Muscle layer of duodenum (tissue), 2 donors: Measurements from ENCODE around the gene CFAP92.

Experiments
- H3K27ac ChIP-seq: one replicate; pipeline ENCODE4 v1.7.0; 2013; ENCODE audit warnings: mild to moderate bottlenecking, low read length
- H3K27me3 ChIP-seq: one replicate; pipeline ENCODE4 v1.7.0; 2013; ENCODE audit warnings: low read depth, mild to moderate bottlenecking, control low read depth, low read length
- H3K36me3 ChIP-seq, 2 donors: one replicate each; pipeline ENCODE4 v1.7.0; 2013; ENCODE audit warnings: low read length in 2 of 2, control low read depth in 1 of 2, mild to moderate bottlenecking in 1 of 2; ENCODE audit not compliant: insufficient read depth in 2 of 2, control insufficient read depth in 1 of 2
- H3K4me1 ChIP-seq, 2 donors: one replicate each; pipeline ENCODE4 v1.7.0; 2013; ENCODE audit warnings: low read length in 2 of 2, mild to moderate bottlenecking in 2 of 2, control low read depth in 1 of 2, moderate library complexity in 1 of 2; ENCODE audit not compliant: insufficient read depth in 2 of 2, control insufficient read depth in 1 of 2
- H3K4me3 ChIP-seq, 2 donors: one replicate each; pipeline ENCODE4 v1.7.0; 2013; ENCODE audit warnings: low read length in 2 of 2, low read depth in 1 of 2, mild to moderate bottlenecking in 1 of 2
- H3K9me3 ChIP-seq, 2 donors: one replicate each; pipeline ENCODE4 v1.7.0; 2013; ENCODE audit warnings: low read length in 2 of 2, control low read depth in 1 of 2, mild to moderate bottlenecking in 1 of 2; ENCODE audit not compliant: control insufficient read depth in 1 of 2
- donor health status: healthy.

Gene CFAP92

DNA sequence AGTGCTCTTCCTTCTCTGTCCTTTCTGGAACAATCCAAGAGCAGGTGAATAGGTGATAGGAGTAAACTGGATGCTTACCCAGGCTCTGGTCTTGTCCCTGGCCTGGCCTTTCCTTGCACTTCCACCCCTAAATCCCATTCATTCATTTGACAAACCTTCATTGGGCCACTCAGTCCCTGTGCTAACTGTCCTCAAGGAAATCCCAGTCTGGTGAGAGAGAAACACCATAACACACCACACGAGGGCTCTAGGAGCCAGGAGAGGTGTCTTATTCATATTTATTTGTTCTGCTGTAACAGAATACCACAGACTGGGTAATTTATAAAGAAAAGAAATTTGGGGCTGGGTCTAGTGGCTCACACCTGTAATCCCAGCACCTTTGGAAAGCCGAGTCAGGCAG, 30.0 kb upstream of the CFAP92 start:
- no peaks in the 10 kb centered on the region for H3K36me3 ChIP-seq
- peaks cover 0 to 8% of the 10 kb centered on the region in 2 donors for H3K4me1 ChIP-seq
- no peak overlapping the region for H3K27ac ChIP-seq
- H3K27me3 ChIP-seq = no peaks in the 10 kb centered on the region
- no peak overlapping the region for H3K4me3 ChIP-seq
- no peaks in the 10 kb centered on the region for H3K9me3 ChIP-seq

DNA sequence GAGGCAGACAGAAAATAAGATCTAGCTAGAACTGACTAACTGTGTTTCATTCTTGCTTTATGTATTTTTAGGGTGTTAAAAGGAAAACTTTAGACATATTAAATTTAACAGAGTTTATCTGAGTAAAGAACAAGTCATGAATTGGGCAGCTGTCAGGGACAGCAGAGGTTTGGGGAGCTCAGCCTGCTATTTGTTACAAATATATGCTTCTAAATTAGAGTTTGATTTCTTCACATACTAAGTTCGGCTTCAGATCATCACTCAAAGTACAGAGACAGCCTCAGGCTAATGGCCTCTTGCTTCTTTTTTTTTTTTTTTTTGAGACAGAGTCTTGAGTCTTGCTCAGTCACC, 29.1 kb upstream of the CFAP92 start:
- no peaks in the 10 kb centered on the region for H3K9me3 ChIP-seq
- H3K36me3 ChIP-seq = no peaks in the 10 kb centered on the region
- no peaks in the 10 kb centered on the region for H3K27me3 ChIP-seq
- peaks cover 0 to 8% of the 10 kb centered on the region in 2 donors for H3K4me1 ChIP-seq
- no peak overlapping the region for H3K27ac ChIP-seq
- H3K4me3 ChIP-seq = no peak overlapping the region

- H3K4me1 ChIP-seq = peaks cover 0 to 8% of the 10 kb centered on the region in 2 donors
- no peaks in the 10 kb centered on the region for H3K9me3 ChIP-seq
- no peak overlapping the region for H3K4me3 ChIP-seq
- H3K27me3 ChIP-seq = no peaks in the 10 kb centered on the region
- H3K36me3 ChIP-seq = no peaks in the 10 kb centered on the region
- no peak overlapping the region for H3K27ac ChIP-seq
Measured at GRCh38 chr3:129022114-129023007, 28.5 kb upstream of the CFAP92 start.

DNA sequence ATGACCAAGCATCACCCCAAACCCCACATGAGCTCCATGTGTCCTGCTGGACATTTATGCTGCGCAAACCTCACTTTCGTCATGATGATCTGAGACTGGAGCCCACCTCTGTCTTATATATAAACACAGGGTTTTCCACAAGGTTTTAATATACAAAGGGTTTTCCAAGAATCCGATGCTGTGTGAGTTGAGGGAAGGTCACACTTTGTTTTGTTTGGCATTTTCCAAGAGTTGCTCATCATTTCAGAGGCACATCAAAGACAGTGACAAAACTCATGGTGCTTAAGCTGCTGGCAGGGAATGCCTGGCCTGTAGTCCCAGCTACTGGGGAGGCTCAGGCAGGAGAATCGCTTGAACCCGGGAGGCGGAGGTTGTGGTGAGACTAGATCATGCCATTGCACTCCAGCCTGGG, 27.3 kb upstream of the CFAP92 start:
- H3K9me3 ChIP-seq = no peaks in the 10 kb centered on the region
- H3K27me3 ChIP-seq = no peaks in the 10 kb centered on the region
- H3K4me3 ChIP-seq = no peak overlapping the region
- no peak overlapping the region for H3K27ac ChIP-seq
- H3K4me1 ChIP-seq = peaks cover 1 to 9% of the 10 kb centered on the region in 2 donors
- H3K36me3 ChIP-seq = no peaks in the 10 kb centered on the region

GRCh38 chr3:129020691-129021090, 26.8 kb upstream of the CFAP92 start:
- H3K4me1 ChIP-seq = peaks cover 6 to 14% of the 10 kb centered on the region in 2 donors
- no peak overlapping the region for H3K27ac ChIP-seq

GRCh38 chr3:129019266-129019665, 25.4 kb upstream of the CFAP92 start:
- H3K27me3 ChIP-seq = no peaks in the 10 kb centered on the region
- H3K27ac ChIP-seq = no peak overlapping the region
- no peak overlapping the region for H3K4me3 ChIP-seq
- H3K36me3 ChIP-seq = no peaks in the 10 kb centered on the region
- peaks cover 9 to 12% of the 10 kb centered on the region in 2 donors for H3K4me1 ChIP-seq
- H3K9me3 ChIP-seq = no peaks in the 10 kb centered on the region

More at GRCh38 chr3:129020691-129021090, 26.8 kb upstream of the CFAP92 start:
- Histone ChIP-seq H3K9me3 (no peaks in the 10 kb centered on the region), H3K4me3 (no peak overlapping the region), H3K36me3 (no peaks in the 10 kb centered on the region), H3K27me3 (no peaks in the 10 kb centered on the region)

DNA sequence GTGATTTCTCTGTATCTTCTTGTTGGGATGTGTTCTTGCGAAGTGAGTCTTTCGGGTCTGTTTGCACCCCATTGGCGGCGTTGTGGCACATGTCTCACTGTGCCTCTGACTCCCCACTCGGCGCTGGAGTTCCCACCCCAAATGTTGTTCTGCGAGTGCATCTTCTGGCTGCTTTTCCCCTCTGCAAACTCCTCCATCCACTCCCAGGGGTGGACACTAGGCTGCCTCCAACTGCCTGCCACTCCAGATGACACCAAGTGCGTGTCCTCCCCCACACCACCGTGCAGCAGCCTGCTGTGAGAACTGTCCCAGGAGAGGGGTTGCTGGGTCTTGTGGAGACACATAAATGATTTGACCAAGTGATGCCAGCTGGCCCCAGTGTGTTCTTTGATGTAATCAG, 24.9 kb upstream of the CFAP92 start:
- Histone ChIP-seq H3K9me3 (no peaks in the 10 kb centered on the region), H3K4me1 (peaks cover 9 to 12% of the 10 kb centered on the region in 2 donors), H3K27ac (no peak overlapping the region), H3K4me3 (no peak overlapping the region), H3K27me3 (no peaks in the 10 kb centered on the region), H3K36me3 (no peaks in the 10 kb centered on the region)

- H3K27ac ChIP-seq = peak overlapping the region; percentile 40
- H3K9me3 ChIP-seq = no peaks in the 10 kb centered on the region
- H3K4me1 ChIP-seq = peaks cover 9 to 12% of the 10 kb centered on the region in 2 donors
Measured at GRCh38 chr3:129018271-129018670, 24.4 kb upstream of the CFAP92 start.

GRCh38 chr3:129017484-129017899, 23.6 kb upstream of the CFAP92 start:
- H3K4me3 ChIP-seq = no peak overlapping the region
- H3K27ac ChIP-seq = peak overlapping the region; percentile 40

More at GRCh38 chr3:129018271-129018670, 24.4 kb upstream of the CFAP92 start:
- Histone ChIP-seq H3K27me3 (no peaks in the 10 kb centered on the region), H3K36me3 (no peaks in the 10 kb centered on the region), H3K4me3 (no peak overlapping the region)

DNA sequence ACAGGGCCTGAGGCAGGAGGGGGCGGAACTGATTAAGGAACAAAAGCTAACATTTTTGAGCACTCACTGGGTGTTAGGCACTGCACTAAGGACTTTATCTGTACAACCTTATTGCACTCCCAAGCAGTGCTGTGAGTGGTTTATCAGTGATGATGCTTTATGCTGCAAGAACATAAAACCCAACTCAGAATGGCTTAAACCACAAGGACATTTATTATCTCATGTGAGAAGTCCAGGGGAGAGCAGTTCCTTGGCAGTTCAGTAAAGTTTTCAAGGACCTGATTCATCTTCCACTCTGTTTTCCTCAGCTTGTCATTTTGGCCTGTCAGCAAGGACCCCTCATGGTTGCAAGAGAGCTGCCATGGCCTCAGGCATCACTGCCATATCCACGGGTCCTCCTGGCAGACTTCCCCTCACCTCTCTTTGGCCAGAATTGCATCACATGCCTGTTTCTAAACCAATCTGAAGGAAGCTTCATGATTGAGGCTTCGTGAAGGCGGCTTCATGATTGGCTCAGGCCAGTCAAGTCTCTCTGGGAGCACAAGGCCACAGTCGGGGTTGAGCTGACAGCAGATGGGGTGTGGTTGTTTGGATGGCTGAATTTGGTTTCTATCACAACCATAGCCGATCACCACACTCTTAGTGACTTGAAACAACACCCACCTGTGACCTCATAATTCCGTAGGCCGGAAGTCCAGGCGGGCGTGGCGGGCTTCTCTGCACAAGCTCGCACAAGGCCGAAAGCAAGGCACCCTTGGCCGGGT, 23.0 kb upstream of the CFAP92 start:
- Histone ChIP-seq H3K9me3 (no peaks in the 10 kb centered on the region), H3K27ac (peak overlapping the region; percentile 64), H3K4me1 (peaks cover 9 to 12% of the 10 kb centered on the region in 2 donors), H3K4me3 (no peak overlapping the region), H3K36me3 (no peaks in the 10 kb centered on the region), H3K27me3 (no peaks in the 10 kb centered on the region)

More at GRCh38 chr3:129017484-129017899, 23.6 kb upstream of the CFAP92 start:
- H3K36me3 ChIP-seq = no peaks in the 10 kb centered on the region
- H3K4me1 ChIP-seq = peaks cover 9 to 12% of the 10 kb centered on the region in 2 donors
- H3K9me3 ChIP-seq = no peaks in the 10 kb centered on the region
- no peaks in the 10 kb centered on the region for H3K27me3 ChIP-seq

- Histone ChIP-seq H3K36me3 (no peaks in the 10 kb centered on the region), H3K27ac (peak overlapping the region; percentile 78), H3K27me3 (no peaks in the 10 kb centered on the region), H3K4me1 (peaks cover 9 to 12% of the 10 kb centered on the region in 2 donors), H3K4me3 (no peak overlapping the region), H3K9me3 (no peaks in the 10 kb centered on the region)
Measured at GRCh38 chr3:129016356-129016719, 22.5 kb upstream of the CFAP92 start.
